Activated naive CD4-positive, alpha-beta T cell treated with anti-CD3 and anti-CD28 coated beads, Interleukin-2, amount 50 U/mL, for 72 hours (primary cell): ENCODE results near the gene LYRM9. TPM values are rescaled to one million over a fixed set of nuclear protein-coding genes. Genes with fewer than 3 reads are reported as not detected.
"Not testable (repeated sequence)": the region's sequence is repeated elsewhere in the genome, so short reads cannot be mapped to it uniquely, and the experiment has no call there.

Experiments used
- ATAC-seq, 2 donors: fragments of 150-1000 bp; cut with Tn5 transposase; 2 replicates each; pipeline ENCODE4 v1.10.0; 2021; ENCODE audit warnings: mild to moderate bottlenecking in 2 of 2, moderate library complexity in 2 of 2
- DNase-seq, 2 donors: peaks; one replicate each; pipeline ENCODE4 v3.0.0; 2021 to 2022; ENCODE audit warnings: low spot score in 2 of 2
- H3K27ac Mint-ChIP-seq, 2 donors: one replicate each; pipeline ENCODE4 v1.8.0; 2022; ENCODE audit warnings: mild to moderate bottlenecking in 2 of 2, mixed read lengths in 2 of 2
- H3K36me3 Mint-ChIP-seq, 2 donors: one replicate each; pipeline ENCODE4 v1.8.0; 2022; ENCODE audit warnings: mixed read lengths in 2 of 2
- H3K9me3 Mint-ChIP-seq, 2 donors: one replicate each; pipeline ENCODE4 v1.8.0; 2022; ENCODE audit warnings: mixed read lengths in 2 of 2
- total RNA-seq, 2 donors: library from RNA; stranded (reverse); gene quantifications; one replicate each; pipeline ENCODE4 v1.2.3, GENCODE V29; 2022

Gene LYRM9
- total RNA-seq, 2 donors from 2014 or later = 1.3 to 4.4 TPM

DNA sequence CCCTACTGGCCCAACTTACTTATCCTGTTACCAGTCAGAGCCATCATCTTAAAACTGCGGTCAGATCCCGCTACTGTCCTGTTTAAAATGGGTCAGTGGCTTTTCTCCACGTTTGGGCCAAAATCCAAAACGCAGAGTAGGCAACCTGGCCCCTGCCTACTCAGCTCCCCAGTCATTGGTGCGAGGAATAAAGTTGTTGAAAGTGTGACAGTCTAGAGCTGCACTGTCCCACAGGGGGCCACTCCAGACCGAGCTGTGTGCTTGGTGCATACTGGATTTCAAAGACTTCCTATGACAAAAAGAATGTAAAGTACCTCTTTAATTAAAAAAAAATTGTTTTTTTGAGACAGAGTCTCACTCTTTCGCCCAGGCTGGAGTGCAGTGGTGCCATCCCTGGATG is 21.2 kb upstream of the LYRM9 start:
- ATAC-seq = no peak
- H3K27ac Mint-ChIP-seq = no peak overlapping the region
- no peaks in the 10 kb centered on the region for H3K9me3 Mint-ChIP-seq
- no peaks in the 10 kb centered on the region for H3K36me3 Mint-ChIP-seq
- no peak for DNase-seq

DNA sequence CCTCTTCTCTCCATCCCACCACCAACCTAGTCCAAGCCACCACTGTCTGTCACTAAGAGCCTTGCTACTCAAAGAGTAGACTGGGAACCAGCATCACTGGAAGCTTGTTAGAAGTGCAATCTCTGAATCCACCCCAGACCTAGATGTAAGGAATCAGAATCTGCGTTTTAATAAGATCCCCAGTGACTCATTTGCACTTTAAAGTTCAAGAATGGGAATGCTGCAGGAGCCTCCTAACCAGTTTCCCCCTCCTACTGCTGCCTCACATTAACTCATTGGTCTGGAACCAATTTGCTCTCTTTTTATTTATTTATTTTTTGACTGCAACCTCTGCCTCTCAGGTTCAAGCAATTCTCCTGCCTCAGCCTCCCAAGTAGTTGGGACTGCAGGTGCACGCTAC is 19.8 kb upstream of the LYRM9 start:
- H3K27ac Mint-ChIP-seq = peak overlapping the region in 1 of 2 donors; percentile 24

DNA sequence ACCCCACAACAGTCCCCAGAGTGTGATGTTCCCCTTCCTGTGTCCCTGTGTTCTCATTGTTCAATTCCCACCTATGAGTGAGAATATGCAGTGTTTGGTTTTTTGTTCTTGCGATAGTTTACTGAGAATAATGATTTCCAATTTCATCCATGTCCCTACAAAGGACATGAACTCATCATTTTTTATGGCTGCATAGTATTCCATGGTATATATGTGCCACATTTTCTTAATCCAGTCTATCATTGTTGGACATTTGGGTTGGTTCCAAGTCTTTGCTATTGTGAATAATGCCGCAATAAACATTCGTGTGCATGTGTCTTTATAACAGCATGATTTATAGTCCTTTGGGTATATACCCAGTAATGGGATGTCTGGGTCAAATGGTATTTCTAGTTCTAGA is 19.1 kb upstream of the LYRM9 start:
- not testable (repeated sequence) for ATAC-seq, H3K9me3 Mint-ChIP-seq, H3K27ac Mint-ChIP-seq, H3K36me3 Mint-ChIP-seq, DNase-seq

More for the DNA sequence above, 19.8 kb upstream of the LYRM9 start:
- no peak for ATAC-seq
- Mint-ChIP-seq H3K36me3 (no peaks in the 10 kb centered on the region), H3K9me3 (no peaks in the 10 kb centered on the region)
- no peak for DNase-seq

DNA sequence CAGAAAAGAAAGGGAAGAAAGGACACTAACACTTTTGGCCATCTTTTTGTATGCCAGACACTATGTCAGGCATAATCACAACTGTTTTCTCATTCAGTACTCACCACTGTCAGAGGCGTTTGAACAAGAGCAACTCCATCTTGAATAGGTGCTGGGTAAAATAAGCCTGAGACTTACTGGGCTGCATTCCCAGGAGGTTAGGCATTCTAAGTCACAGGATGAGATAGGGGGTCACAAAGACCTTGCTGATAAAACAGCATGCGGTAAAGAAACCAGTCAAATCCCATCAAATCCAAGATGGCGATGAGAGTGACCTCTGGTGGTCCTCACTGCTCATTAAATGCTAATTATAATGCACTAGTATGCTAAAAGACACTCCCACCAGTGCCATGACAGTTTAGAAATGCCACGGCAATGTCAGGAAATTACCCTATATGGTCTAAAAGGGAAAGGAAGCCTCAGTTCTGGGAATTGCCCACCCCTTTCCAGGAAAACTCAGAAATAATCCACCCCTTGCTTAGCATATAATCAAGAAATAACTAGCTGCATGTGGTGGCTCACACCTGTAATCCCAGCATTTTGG is 14.9 kb upstream of the LYRM9 start:
- DNase-seq = no peak
- no peak overlapping the region for H3K27ac Mint-ChIP-seq
- H3K9me3 Mint-ChIP-seq = no peaks in the 10 kb centered on the region
- no peak for ATAC-seq
- H3K36me3 Mint-ChIP-seq = no peaks in the 10 kb centered on the region

DNA sequence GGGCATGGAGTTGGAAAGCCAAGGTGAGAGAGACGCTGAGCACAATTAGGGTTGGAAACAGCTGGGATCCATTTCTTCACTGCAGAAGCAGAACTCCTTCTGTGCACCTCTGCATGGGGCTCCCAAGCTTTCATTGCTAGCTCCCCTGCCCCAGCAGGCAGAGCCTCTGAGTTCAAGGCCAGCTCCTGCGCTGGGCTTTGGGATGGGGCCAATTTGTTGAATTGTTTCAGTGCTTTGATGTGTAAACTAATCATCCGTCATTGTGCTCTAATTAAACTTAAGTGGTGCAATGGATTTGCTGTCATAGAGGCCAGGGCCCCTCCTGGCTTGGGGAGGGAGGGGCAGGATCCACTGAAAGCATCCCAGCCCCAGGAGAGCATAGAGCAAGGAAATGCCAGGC is 13.5 kb upstream of the LYRM9 start:
- no peak for ATAC-seq
- no peaks in the 10 kb centered on the region for H3K36me3 Mint-ChIP-seq
- no peaks in the 10 kb centered on the region for H3K9me3 Mint-ChIP-seq
- no peak overlapping the region for H3K27ac Mint-ChIP-seq
- no peak for DNase-seq

DNA sequence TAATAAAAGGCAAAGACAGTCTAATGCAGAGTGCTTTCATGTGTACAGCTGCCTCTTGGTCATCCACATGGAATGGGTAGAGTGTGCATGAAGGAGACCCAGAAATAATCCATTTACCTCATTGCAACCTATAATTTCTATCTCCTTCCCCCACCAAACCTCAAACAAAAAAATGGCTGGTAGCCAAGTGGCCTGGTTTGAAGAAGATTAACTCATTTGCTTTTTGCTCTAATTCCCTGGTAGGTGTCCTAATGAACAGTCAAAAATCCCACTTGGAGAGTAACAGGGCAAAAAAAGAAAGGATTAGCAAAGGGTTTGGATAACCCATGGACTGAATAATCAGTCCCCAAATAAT is 13.0 kb upstream of the LYRM9 start:
- DNase-seq (no peak), ATAC-seq (no peak)
- Mint-ChIP-seq H3K27ac (no peak overlapping the region), H3K9me3 (no peaks in the 10 kb centered on the region), H3K36me3 (no peaks in the 10 kb centered on the region)

DNA sequence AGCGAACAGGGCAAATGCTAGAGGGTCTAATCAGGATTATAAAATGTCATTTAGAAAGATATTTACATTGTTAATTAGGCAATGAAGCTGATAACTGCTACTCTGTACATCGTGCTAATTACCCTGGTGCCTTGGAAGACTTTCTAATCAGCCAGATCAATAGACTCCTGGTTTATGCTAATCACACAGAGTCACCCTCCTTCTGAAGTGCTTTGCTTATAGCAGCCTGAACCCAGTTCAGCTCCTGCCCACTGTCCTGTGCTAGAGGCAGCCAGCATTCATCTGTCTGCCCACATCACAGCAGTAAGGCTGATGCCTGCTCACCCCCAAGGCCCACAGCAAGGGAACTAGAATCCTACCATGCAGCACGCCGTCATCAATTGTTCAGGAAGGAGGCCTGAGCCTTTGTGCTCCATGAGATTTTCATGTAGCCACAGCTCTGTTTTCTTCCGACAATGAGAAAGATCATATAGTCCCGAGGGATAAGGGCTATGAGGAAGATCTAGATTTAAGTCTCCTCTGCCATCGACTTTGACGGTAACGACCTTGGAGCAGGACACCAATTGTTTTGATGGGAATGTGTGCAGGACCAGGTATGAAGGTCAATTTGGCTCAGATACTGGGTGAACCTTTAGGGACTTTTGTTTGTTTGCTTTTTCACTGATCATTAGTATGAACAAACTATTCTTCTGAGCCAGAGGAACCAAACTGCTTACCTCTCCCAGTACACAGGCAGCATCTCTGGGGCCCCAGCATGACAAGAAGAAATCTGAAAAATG is 12.5 kb upstream of the LYRM9 start:
- Mint-ChIP-seq H3K27ac (no peak overlapping the region), H3K36me3 (no peaks in the 10 kb centered on the region), H3K9me3 (no peaks in the 10 kb centered on the region)
- DNase-seq (no peak), ATAC-seq (no peak)

DNA sequence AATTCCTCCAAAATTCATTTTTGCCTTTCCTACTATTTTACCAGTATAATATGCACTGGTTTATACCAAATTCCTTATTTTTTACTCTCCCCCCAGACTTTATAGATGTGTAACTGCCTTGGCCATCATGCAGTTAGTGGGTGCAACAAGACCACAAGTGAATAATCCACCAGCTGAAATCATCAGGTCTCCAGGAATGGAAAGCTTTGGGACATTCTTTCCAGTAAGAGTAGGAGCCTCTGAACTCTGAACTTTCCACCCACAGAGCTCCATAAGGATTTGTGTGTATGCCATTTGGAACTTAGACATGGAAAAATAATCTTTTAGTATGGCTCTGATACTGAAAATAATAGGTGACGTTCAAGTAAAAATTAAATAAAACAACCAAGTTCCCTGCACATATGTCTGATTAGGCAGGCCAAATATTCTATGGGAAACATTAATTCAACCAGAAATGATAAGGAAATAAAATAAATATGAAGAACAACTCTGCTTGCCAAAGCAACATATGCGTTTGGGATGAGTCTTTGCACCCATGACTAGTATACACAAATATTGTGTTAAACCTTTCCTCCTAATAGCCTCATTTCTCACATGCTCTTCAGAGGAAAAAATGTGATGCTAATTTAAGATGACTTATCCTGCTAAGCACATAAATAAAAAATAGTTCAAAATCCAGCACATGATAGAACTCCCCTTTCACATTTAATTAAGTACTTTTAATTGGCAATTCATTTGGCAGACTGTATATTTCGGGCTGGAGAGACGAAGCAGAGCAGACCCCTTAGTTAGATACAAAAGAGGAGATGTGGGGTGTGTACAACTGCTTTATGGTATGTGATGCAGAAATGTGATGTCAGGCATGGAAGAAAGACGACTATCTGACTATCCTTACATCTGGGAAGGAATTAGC is 11.6 kb upstream of the LYRM9 start:
- DNase-seq = no peak
- no peak overlapping the region for H3K27ac Mint-ChIP-seq
- H3K36me3 Mint-ChIP-seq = no peaks in the 10 kb centered on the region
- H3K9me3 Mint-ChIP-seq = no peaks in the 10 kb centered on the region
- no peak for ATAC-seq

DNA sequence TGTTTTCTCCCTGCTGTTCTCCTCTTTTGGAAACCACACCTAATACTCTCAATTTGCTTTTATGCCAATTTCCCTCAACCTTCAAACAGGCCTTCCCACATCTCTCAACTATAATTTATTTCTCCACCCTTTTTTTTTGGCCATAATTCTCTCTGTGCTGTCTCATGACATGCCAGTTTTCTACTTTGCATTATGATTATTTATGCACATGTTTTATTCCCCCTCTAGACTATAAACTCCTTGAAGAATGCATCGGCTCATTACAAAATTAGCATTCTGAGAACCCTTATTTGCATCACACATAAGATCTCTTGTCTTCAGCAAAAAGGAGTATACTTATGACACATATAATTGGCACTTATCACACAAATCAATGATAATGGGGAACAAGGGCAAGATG is 10.9 kb upstream of the LYRM9 start:
- no peak for DNase-seq
- no peak overlapping the region for H3K27ac Mint-ChIP-seq

DNA sequence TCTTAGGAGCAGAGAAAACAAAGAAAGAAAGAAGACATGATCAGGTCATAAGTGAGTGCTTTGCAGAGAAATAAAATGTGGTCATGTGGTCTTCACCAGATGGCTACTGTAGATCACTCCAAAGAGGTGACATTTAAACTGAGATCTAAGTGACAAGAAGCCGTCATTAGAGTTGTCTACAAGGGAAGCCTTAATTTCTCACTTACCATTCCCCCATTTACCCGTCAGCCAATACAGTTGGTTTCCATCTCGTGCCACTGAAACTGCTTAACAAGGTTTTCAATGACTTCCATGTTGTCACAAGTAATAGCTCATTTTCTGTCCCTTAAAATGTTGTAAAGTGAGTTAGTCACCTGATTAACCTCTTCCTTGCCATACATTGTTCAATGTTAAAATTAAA is 6.4 kb upstream of the LYRM9 start:
- Mint-ChIP-seq H3K36me3 (no peaks in the 10 kb centered on the region), H3K27ac (no peak overlapping the region), H3K9me3 (no peaks in the 10 kb centered on the region)
- DNase-seq = no peak
- no peak for ATAC-seq

More for the DNA sequence above, 10.9 kb upstream of the LYRM9 start:
- H3K9me3 Mint-ChIP-seq = no peaks in the 10 kb centered on the region
- ATAC-seq = no peak
- no peaks in the 10 kb centered on the region for H3K36me3 Mint-ChIP-seq

DNA sequence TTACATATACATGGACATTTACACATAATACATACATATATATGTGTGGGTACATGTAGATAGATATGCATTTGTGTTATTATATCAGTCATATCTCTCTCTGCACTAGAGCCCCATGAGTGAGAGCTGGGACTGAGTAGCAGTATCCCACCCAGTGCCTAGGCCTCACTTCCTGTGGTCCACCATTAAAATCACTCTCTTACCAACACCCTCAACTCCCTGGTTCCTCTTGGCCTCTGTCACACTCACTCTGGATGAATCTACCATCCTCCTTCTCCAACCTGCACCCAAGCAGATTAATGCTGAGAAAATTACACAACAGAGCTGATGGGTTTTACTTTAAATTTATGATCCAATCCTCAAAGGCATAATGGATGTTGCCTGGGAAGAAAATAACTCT is 4.9 kb upstream of the LYRM9 start:
- Mint-ChIP-seq H3K36me3 (no peaks in the 10 kb centered on the region), H3K27ac (no peak overlapping the region), H3K9me3 (no peaks in the 10 kb centered on the region)
- DNase-seq = no peak
- no peak for ATAC-seq

DNA sequence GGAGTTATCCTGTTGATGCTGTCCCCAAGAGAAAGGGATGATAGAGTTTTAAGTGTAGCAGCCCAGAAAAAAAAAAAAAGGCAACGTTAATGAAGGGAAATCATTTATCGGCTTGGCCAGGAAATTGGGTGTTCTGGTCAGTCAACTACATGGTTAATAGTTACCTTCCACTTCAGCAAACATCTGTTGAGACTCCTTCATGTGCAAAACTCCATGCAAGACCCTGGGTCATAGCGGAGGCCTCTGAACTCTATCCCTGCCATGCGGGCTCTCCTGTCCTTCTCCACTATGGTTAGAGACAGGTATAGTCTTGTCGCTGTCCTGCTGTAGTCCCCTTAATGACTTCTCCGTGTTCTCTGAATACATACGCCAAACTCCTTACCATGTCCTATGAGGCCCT is 3.5 kb upstream of the LYRM9 start:
- no peaks in the 10 kb centered on the region for H3K9me3 Mint-ChIP-seq
- no peak overlapping the region for H3K27ac Mint-ChIP-seq
- ATAC-seq (no peak), DNase-seq (no peak)
- no peaks in the 10 kb centered on the region for H3K36me3 Mint-ChIP-seq

DNA sequence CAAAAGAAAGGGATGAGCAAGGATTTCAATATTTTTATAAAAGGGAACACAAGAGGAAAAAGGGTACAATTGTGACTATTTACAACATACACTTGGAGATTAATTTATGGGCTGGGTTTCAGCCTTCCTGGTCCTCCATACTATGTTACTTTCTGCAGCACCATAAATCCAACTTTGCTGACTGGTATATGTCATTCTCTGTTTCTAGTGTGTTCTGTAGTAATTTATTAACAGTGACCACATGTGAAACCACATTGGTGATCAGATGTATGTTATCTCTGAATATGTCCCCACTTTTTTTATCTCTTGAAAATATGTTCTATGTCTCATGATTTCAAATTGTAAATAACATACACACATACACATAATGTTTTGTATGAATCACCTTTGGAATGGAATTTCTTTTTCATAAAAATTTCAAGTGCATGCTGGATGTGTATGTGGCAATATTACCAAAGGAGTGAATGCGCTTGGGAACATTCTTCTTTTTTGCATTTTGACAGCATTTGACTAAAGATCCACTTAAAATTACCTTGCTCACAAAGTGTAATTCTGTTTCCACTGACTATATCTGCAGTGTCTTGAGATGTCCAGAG is 2.9 kb upstream of the LYRM9 start:
- H3K9me3 Mint-ChIP-seq = no peaks in the 10 kb centered on the region
- H3K27ac Mint-ChIP-seq = peak overlapping the region in 1 of 2 donors; percentile 17
- no peaks in the 10 kb centered on the region for H3K36me3 Mint-ChIP-seq
- ATAC-seq = no peak
- no peak for DNase-seq

DNA sequence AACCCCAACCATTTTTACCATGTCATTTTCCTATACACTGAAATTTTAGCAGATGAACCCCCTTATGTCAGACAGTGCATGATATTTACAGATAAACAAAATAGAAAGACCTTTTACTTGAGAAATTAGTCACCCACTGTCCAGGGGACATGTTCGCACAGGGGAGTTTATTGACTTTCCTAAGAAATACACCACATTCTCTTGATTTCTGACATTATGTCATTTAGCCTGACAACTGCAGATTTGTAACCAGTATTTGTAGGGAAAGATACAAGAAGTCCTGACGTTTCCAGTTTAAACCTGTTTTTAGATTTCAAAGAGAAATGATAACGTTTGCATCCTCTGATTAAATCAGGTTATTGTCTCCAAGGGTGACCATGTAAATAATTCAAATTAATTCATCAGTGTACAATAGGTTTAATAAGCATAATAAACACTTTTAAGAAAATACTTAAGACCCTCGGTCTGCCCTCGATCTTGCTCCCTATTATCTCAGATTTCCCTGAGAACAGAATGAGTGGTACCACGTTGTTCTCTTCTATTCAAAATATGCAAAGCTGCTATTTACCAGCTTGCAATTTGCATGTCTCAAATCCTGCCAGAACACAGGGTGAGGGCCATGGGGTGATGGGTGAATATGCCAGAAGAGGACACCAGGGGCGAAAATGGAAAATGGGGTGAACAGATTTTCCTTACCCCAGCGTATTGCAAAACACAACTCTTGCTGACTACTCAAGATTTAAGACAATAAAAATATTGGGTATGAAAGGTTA is 2.1 kb upstream of the LYRM9 start:
- Mint-ChIP-seq H3K9me3 (no peaks in the 10 kb centered on the region), H3K27ac (no peak overlapping the region), H3K36me3 (no peaks in the 10 kb centered on the region)
- ATAC-seq (no peak), DNase-seq (no peak)

DNA sequence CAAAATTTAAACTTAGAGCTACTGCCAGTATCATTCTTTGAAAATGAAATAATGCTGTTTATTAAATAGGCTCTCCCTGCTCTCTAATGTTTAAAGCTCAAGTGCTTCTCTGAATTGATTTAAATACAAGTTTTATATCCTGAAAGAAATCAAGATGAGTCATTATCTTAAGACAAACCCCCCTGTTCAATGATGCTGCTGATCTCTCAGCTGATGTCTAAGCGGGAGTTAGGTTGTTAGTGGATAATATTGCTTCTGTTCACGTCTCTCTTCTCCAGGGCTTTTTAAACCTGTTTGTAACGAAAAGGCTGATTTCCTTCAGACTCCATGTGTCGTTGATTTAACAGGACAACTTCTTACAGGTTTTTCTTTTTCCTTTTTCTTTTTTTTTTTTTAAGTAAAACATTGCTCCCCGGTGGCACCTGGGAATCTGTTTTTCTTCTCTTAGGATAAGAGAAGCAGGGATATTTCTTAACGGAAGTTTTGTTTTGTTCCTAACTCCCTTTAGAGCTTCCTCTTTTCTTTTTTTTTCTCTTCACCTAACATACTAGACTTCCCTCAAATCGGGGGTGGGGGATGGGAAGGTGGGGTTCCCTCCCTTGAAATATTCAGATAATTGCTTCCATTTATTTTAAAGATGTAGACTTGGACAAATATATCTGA is 807 bp upstream of the LYRM9 start:
- no peak for ATAC-seq
- H3K27ac Mint-ChIP-seq = peak overlapping the region; percentile 36 to 61
- no peaks in the 10 kb centered on the region for H3K36me3 Mint-ChIP-seq
- H3K9me3 Mint-ChIP-seq = no peaks in the 10 kb centered on the region
- no peak for DNase-seq

DNA sequence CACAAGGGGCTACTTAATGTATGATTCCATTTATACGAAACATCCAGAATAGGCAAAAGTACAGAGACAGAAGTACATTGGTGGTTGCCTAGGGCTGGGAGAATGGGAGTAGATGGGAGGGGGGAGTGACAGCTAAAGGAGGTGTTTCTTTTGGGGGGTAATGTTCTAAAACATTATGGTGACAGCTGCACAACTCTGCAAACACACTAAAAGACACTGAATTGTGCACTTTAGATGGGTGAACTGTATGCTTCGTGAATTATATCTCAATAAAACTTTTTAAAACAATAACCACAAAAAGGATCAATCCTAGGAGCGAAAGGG is 661 bp downstream of the LYRM9 start:
- H3K36me3 Mint-ChIP-seq = no peaks in the 10 kb centered on the region
- ATAC-seq = no peak
- no peaks in the 10 kb centered on the region for H3K9me3 Mint-ChIP-seq
- H3K27ac Mint-ChIP-seq = peak overlapping the region in 1 of 2 donors; percentile 43
- no peak for DNase-seq
